ENCODE measurements around the gene S1PR2.
"Not testable (repeated sequence)": the region's sequence is repeated elsewhere in the genome, so short reads cannot be mapped to it uniquely, and the experiment has no call there.

Gene S1PR2

GRCh38 chr19:10201176-10201575 lies 30.0 kb downstream of the S1PR2 start:
- H3K4me1 Mint-ChIP-seq (ENCODE audit: low read depth): peaks cover 11% of the 10 kb centered on the region
- no peaks in the 10 kb centered on the region for H3K9me3 Mint-ChIP-seq
- no peak overlapping the region for H3K4me3 Mint-ChIP-seq
- no peaks in the 10 kb centered on the region for H3K27me3 Mint-ChIP-seq (ENCODE audit: low read depth)
- peaks cover 1% of the 10 kb centered on the region for H3K36me3 Mint-ChIP-seq (ENCODE audit: low read depth)
- DNase-seq (ENCODE audit: low spot score): no peak
- no peak overlapping the region for H3K27ac Mint-ChIP-seq

DNA sequence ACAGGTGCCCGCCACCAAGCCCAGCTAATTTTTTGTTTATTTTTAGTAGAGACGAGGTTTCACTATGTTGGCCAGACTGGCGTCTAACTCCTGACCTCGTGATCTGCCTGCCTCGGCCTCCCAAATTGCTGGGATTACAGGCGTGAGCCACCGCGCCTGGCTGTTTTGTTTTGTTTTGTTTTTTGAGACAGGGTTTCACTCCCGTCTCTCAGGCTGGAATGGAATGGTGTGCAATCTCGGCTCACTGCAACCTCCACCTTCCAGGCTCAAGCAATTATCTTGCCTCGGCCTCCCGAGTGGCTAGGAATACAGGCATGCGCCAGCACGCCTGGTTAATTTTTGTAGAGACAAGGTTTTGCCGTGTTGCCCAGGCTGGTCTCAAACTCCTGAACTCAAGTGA lies 31.0 kb downstream of the S1PR2 start:
- H3K36me3 Mint-ChIP-seq (ENCODE audit: low read depth); H3K4me3 Mint-ChIP-seq; H3K9me3 Mint-ChIP-seq; H3K27ac Mint-ChIP-seq; H3K27me3 Mint-ChIP-seq (ENCODE audit: low read depth); DNase-seq (ENCODE audit: low spot score): not testable (repeated sequence)
- peaks cover 14% of the 10 kb centered on the region for H3K4me1 Mint-ChIP-seq (ENCODE audit: low read depth)

- Mint-ChIP-seq H3K4me3 (peak overlapping the region; percentile 68), H3K27ac (peak overlapping the region; percentile 85), H3K4me1 (ENCODE audit: low read depth) (peaks cover 16% of the 10 kb centered on the region)
- H3K27me3 Mint-ChIP-seq (ENCODE audit: low read depth); H3K36me3 Mint-ChIP-seq (ENCODE audit: low read depth); DNase-seq (ENCODE audit: low spot score); H3K9me3 Mint-ChIP-seq: not testable (repeated sequence)
Measured at GRCh38 chr19:10198889-10199644, 32.1 kb downstream of the S1PR2 start.

- Mint-ChIP-seq H3K27me3 (ENCODE audit: low read depth) (no peaks in the 10 kb centered on the region), H3K36me3 (ENCODE audit: low read depth) (peaks cover 28% of the 10 kb centered on the region), H3K4me3 (peak overlapping the region; percentile 96), H3K4me1 (ENCODE audit: low read depth) (peaks cover 29% of the 10 kb centered on the region), H3K27ac (peak overlapping the region; percentile 95), H3K9me3 (no peaks in the 10 kb centered on the region)
- DNase-seq (ENCODE audit: low spot score): no peak
Measured at GRCh38 chr19:10195199-10195519, 36.0 kb downstream of the S1PR2 start.

GRCh38 chr19:10194500-10195198 lies 36.5 kb downstream of the S1PR2 start, which contains the start of gene DNMT1:
DNMT1 (minus strand) TSS chr19:10194953; CDS start chr19:10194899, 54 bp downstream.
- DNase-seq (ENCODE audit: low spot score): peak; percentile 97
- Mint-ChIP-seq H3K36me3 (ENCODE audit: low read depth) (peaks cover 33% of the 10 kb centered on the region), H3K4me3 (peak within 1 kb of the TSS; percentile 96), H3K4me1 (ENCODE audit: low read depth) (peaks cover 34% of the 10 kb centered on the region), H3K27me3 (ENCODE audit: low read depth) (no peaks in the 10 kb centered on the region), H3K9me3 (no peaks in the 10 kb centered on the region), H3K27ac (peak within 1 kb of the TSS; percentile 98)

GRCh38 chr19:10193790-10194499 lies 37.2 kb downstream of the S1PR2 start:
- no peaks in the 10 kb centered on the region for H3K9me3 Mint-ChIP-seq
- H3K36me3 Mint-ChIP-seq (ENCODE audit: low read depth): peaks cover 35% of the 10 kb centered on the region
- no peak for DNase-seq (ENCODE audit: low spot score)
- H3K4me3 Mint-ChIP-seq: peak overlapping the region; percentile 96
- no peaks in the 10 kb centered on the region for H3K27me3 Mint-ChIP-seq (ENCODE audit: low read depth)
- H3K4me1 Mint-ChIP-seq (ENCODE audit: low read depth): peaks cover 34% of the 10 kb centered on the region
- peak overlapping the region; percentile 98 for H3K27ac Mint-ChIP-seq

GRCh38 chr19:10192922-10193321 lies 38.2 kb downstream of the S1PR2 start:
- H3K9me3 Mint-ChIP-seq: no peaks in the 10 kb centered on the region
- H3K27ac Mint-ChIP-seq: peak overlapping the region; percentile 98
- DNase-seq (ENCODE audit: low spot score): no peak
- peaks cover 37% of the 10 kb centered on the region for H3K36me3 Mint-ChIP-seq (ENCODE audit: low read depth)
- H3K4me3 Mint-ChIP-seq: peak overlapping the region; percentile 96
- H3K27me3 Mint-ChIP-seq (ENCODE audit: low read depth): no peaks in the 10 kb centered on the region
- peaks cover 34% of the 10 kb centered on the region for H3K4me1 Mint-ChIP-seq (ENCODE audit: low read depth)

DNA sequence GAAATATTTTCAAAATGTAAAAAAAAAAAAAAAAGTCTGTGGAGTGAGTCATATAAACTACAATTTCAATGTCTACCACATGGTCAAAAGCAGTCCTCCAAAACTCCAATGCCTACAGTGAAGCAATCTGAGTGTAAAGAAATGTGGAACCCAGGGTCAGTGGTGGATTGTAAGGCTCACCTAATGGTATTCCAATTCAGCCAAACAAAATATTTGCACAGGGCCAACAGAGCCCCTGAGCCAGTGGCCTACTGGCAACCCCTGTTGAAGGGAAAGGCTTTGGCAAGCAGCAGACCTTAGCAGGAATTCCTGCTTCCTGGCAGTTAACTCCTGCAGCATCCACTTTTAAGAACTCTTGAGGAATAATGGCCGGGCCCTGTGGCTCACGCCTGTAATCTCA lies 39.8 kb downstream of the S1PR2 start:
- Mint-ChIP-seq H3K36me3 (ENCODE audit: low read depth) (peaks cover 42% of the 10 kb centered on the region), H3K4me3 (peak overlapping the region; percentile 18), H3K27me3 (ENCODE audit: low read depth) (no peaks in the 10 kb centered on the region), H3K27ac (no peak overlapping the region), H3K9me3 (no peaks in the 10 kb centered on the region), H3K4me1 (ENCODE audit: low read depth) (peaks cover 30% of the 10 kb centered on the region)
- no peak for DNase-seq (ENCODE audit: low spot score)

GRCh38 chr19:10190026-10190425 lies 41.1 kb downstream of the S1PR2 start:
- Mint-ChIP-seq H3K9me3 (no peaks in the 10 kb centered on the region), H3K27ac (no peak overlapping the region), H3K4me1 (ENCODE audit: low read depth) (peaks cover 26% of the 10 kb centered on the region), H3K4me3 (no peak overlapping the region), H3K27me3 (ENCODE audit: low read depth) (no peaks in the 10 kb centered on the region), H3K36me3 (ENCODE audit: low read depth) (peaks cover 47% of the 10 kb centered on the region)
- no peak for DNase-seq (ENCODE audit: low spot score)

- H3K4me3 Mint-ChIP-seq: no peak overlapping the region
- peak overlapping the region; percentile 15 for H3K27ac Mint-ChIP-seq
- H3K9me3 Mint-ChIP-seq: no peaks in the 10 kb centered on the region
- peaks cover 25% of the 10 kb centered on the region for H3K4me1 Mint-ChIP-seq (ENCODE audit: low read depth)
- no peaks in the 10 kb centered on the region for H3K27me3 Mint-ChIP-seq (ENCODE audit: low read depth)
- DNase-seq (ENCODE audit: low spot score): no peak
- H3K36me3 Mint-ChIP-seq (ENCODE audit: low read depth): peaks cover 48% of the 10 kb centered on the region
Measured at GRCh38 chr19:10189616-10190015, 41.5 kb downstream of the S1PR2 start.

DNA sequence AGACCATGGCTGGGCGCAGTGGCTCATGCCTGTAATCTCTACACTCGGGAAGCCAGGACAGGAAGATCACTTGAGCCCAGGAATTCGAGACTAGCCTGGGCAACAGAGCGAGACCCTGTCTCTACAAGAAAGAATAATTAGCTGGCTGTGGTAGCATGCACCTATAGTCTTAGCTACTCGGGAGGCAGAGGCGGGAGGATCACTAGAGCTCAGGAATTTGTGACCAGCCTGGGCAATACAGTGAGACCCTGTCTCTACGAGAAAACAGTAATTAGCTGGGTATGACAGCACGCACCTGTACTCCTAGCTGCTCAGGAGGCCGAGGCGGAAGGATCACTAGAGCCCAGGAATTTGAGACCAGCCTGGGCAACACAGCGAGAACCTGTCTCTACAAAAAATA lies 43.8 kb downstream of the S1PR2 start:
- Mint-ChIP-seq H3K4me1 (ENCODE audit: low read depth) (peaks cover 21% of the 10 kb centered on the region), H3K27me3 (ENCODE audit: low read depth) (no peaks in the 10 kb centered on the region), H3K9me3 (no peaks in the 10 kb centered on the region), H3K27ac (no peak overlapping the region), H3K36me3 (ENCODE audit: low read depth) (peaks cover 40% of the 10 kb centered on the region), H3K4me3 (no peak overlapping the region)
- no peak for DNase-seq (ENCODE audit: low spot score)

GRCh38 chr19:10184636-10185035 lies 46.5 kb downstream of the S1PR2 start:
- Mint-ChIP-seq H3K4me1 (ENCODE audit: low read depth) (peaks cover 12% of the 10 kb centered on the region), H3K9me3 (no peaks in the 10 kb centered on the region), H3K27me3 (ENCODE audit: low read depth) (no peaks in the 10 kb centered on the region), H3K27ac (peak overlapping the region; percentile 28), H3K4me3 (no peak overlapping the region), H3K36me3 (ENCODE audit: low read depth) (peaks cover 39% of the 10 kb centered on the region)
- no peak for DNase-seq (ENCODE audit: low spot score)

DNA sequence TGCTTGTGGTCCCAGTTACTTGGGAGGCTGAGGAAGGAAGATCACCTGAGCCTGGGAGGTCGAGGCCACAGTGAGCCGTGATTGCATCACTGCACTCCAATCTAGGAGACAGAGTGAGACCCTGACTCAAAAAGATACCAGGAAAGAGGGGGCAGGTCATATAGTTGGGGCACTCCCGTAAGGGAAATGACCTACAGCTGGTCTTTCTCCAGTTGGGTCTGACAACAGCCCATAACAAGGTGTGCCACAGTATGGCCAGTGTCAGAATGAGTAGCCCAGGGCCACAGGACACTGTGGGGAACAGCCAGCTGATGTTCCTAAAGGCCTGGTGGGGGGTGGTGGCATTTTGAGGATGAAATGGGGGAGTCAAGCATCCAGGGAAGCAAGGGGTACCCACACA lies 47.2 kb downstream of the S1PR2 start:
- no peaks in the 10 kb centered on the region for H3K9me3 Mint-ChIP-seq
- H3K27ac Mint-ChIP-seq: no peak overlapping the region
- H3K27me3 Mint-ChIP-seq (ENCODE audit: low read depth): no peaks in the 10 kb centered on the region
- H3K4me1 Mint-ChIP-seq (ENCODE audit: low read depth): peaks cover 9% of the 10 kb centered on the region
- no peak overlapping the region for H3K4me3 Mint-ChIP-seq
- H3K36me3 Mint-ChIP-seq (ENCODE audit: low read depth): peaks cover 41% of the 10 kb centered on the region
- DNase-seq (ENCODE audit: low spot score): no peak

DNA sequence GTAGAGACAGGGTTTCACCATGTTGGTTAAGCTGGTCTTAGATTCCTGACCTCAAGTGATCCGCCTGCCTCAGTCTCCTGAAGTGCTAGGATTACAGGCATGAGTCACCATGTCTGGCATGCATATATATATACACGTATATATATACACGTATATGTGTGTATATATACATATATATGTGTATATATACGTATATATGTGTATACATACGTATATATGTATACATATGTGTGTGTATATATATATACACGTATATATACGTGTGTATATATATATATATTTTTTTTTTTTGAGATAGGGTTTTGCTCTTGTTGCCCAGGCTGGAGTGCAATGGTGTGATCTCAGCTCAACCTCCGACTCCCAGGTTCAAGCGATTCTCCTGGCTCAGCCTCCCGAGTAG lies 48.3 kb downstream of the S1PR2 start:
- Mint-ChIP-seq H3K4me3 (no peak overlapping the region), H3K36me3 (ENCODE audit: low read depth) (peaks cover 40% of the 10 kb centered on the region), H3K27ac (no peak overlapping the region)

More for the DNA sequence above, 48.3 kb downstream of the S1PR2 start:
- Mint-ChIP-seq H3K27me3 (ENCODE audit: low read depth) (no peaks in the 10 kb centered on the region), H3K9me3 (no peaks in the 10 kb centered on the region), H3K4me1 (ENCODE audit: low read depth) (peaks cover 5% of the 10 kb centered on the region)
- no peak for DNase-seq (ENCODE audit: low spot score)
